Activated naive CD8-positive, alpha-beta T cell treated with anti-CD3 and anti-CD28 coated beads for 36 hours (primary cell): ENCODE results near the gene GNG14. TPM values are rescaled to one million over a fixed set of nuclear protein-coding genes. Genes with fewer than 3 reads are reported as not detected.
"Not testable (repeated sequence)": the region's sequence is repeated elsewhere in the genome, so short reads cannot be mapped to it uniquely, and the experiment has no call there.

ENCODE experiments used
- DNase-seq: peaks from one replicate; pipeline ENCODE4 v3.0.0; 2021
- H3K27ac Mint-ChIP-seq: one replicate; pipeline ENCODE4 v1.8.0; 2022; ENCODE audit warnings: mild to moderate bottlenecking, moderate library complexity, mixed read lengths
- H3K27me3 Mint-ChIP-seq: one replicate; pipeline ENCODE4 v1.8.0; 2022; ENCODE audit warnings: mild to moderate bottlenecking, mixed read lengths
- H3K36me3 Mint-ChIP-seq: one replicate; pipeline ENCODE4 v1.8.0; 2021; ENCODE audit warnings: mild to moderate bottlenecking, mixed read lengths
- H3K4me1 Mint-ChIP-seq: one replicate; pipeline ENCODE4 v1.8.0; 2021; ENCODE audit warnings: mixed read lengths
- H3K4me3 Mint-ChIP-seq: one replicate; pipeline ENCODE4 v1.8.0; 2022; ENCODE audit warnings: mild to moderate bottlenecking, moderate library complexity, mixed read lengths
- H3K9me3 Mint-ChIP-seq: one replicate; pipeline ENCODE4 v1.8.0; 2022; ENCODE audit warnings: mixed read lengths
- total RNA-seq, 2 experiments: library from RNA; stranded (reverse); gene quantifications; one replicate each; pipeline ENCODE4 v1.2.3, GENCODE V29; 2021

The GNG14 gene
- total RNA-seq, 2 experiments from 2014 or later = not detected

GRCh38 chr19:12697425-12697824 is 9.6 kb downstream of the GNG14 start:
- not testable (repeated sequence) for H3K9me3 Mint-ChIP-seq, DNase-seq, H3K27me3 Mint-ChIP-seq, H3K4me1 Mint-ChIP-seq
- Mint-ChIP-seq H3K4me3 (peak overlapping the region; percentile 87), H3K36me3 (peaks cover 16% of the 10 kb centered on the region), H3K27ac (peak overlapping the region; percentile 94)

- Mint-ChIP-seq H3K36me3 (peaks cover 19% of the 10 kb centered on the region), H3K27me3 (no peaks in the 10 kb centered on the region), H3K9me3 (no peaks in the 10 kb centered on the region), H3K4me3 (peak overlapping the region; percentile 30), H3K4me1 (peaks cover 7% of the 10 kb centered on the region), H3K27ac (peak overlapping the region; percentile 6)
- no peak for DNase-seq
Measured at GRCh38 chr19:12698138-12698537, 10.3 kb downstream of the GNG14 start.

DNA sequence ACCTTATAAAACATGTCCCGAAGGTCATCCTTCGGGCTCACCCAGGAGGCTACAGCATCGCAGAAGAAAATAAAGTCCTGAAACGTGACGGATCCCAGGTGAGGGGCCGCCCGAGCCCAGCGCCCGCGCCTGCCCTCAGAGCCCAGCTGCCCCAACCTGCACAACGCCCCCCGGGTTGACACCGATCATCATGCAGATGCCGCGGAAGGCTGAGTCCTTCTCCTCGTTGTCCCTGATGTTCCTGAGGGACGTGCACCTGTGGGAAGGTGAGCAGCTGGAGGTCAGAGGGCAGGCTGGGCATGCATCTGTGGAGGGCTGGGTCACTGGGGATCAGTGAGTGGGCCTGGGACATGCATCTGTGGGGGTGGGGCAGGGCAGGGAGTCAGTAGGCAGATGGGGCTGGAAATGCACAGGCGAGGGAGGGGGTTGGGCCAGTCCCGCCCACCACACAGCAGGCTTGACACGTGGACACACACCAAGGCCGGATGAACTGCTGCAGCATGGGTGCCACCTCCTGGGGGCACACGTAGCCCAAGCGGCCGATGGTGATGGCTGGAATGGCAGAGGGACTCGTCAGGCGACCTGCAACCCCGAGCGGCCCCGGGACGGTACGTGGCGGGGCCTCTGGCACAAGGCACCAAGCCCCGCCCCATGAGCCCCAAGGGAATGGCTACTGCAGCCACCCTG is 13.9 kb downstream of the GNG14 start:
- H3K27me3 Mint-ChIP-seq = no peaks in the 10 kb centered on the region
- H3K36me3 Mint-ChIP-seq = peaks cover 36% of the 10 kb centered on the region
- H3K4me1 Mint-ChIP-seq = peaks cover 2% of the 10 kb centered on the region
- no peak overlapping the region for H3K4me3 Mint-ChIP-seq
- H3K27ac Mint-ChIP-seq = no peak overlapping the region
- DNase-seq = no peak
- H3K9me3 Mint-ChIP-seq = no peaks in the 10 kb centered on the region

DNA sequence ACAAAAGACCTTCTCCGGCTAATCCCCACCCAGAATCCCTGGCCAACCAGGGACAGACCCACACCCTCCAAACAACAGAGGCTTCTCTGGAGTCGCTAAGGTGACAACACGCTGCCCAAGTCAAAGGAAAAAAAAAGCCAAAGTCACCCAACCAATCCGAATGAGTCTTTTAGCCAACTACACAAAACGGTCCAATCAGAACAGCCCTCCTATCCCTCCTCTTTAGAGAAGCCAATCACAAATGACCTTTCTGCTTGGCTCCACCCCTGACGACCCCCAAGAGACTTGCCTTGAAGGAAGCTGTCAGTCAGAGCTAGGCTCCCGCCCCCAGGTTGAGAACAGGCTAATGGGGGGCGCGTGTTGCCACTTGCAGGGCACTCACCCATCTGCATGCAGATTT is 15.2 kb downstream of the GNG14 start:
- Mint-ChIP-seq H3K27ac (peak overlapping the region; percentile 68), H3K4me3 (no peak overlapping the region), H3K36me3 (peaks cover 34% of the 10 kb centered on the region), H3K9me3 (no peaks in the 10 kb centered on the region), H3K4me1 (no peaks in the 10 kb centered on the region), H3K27me3 (no peaks in the 10 kb centered on the region)
- peak; percentile 50 for DNase-seq

DNA sequence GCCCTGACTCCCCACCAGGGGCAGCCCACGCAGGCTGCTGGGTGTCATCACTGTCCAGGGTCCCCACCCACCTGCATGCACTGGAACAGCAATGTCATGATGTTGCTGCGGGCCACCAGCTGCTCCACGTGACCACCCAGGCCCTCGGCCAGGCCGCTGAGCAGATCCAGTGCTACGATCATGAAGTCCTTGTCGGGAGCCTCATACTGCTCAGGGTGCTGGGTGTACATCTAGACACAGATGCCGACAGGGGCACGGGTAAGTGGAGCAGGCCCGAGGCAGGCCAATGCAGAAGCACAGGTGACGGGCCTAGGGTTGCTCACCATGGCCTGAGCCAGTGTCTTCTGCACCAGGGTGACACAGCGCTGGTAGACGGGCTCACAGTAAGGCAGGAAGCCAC is 17.4 kb downstream of the GNG14 start:
- Mint-ChIP-seq H3K4me3 (no peak overlapping the region), H3K9me3 (no peaks in the 10 kb centered on the region), H3K27ac (no peak overlapping the region), H3K4me1 (no peaks in the 10 kb centered on the region), H3K27me3 (no peaks in the 10 kb centered on the region), H3K36me3 (peaks cover 30% of the 10 kb centered on the region)
- DNase-seq = no peak

DNA sequence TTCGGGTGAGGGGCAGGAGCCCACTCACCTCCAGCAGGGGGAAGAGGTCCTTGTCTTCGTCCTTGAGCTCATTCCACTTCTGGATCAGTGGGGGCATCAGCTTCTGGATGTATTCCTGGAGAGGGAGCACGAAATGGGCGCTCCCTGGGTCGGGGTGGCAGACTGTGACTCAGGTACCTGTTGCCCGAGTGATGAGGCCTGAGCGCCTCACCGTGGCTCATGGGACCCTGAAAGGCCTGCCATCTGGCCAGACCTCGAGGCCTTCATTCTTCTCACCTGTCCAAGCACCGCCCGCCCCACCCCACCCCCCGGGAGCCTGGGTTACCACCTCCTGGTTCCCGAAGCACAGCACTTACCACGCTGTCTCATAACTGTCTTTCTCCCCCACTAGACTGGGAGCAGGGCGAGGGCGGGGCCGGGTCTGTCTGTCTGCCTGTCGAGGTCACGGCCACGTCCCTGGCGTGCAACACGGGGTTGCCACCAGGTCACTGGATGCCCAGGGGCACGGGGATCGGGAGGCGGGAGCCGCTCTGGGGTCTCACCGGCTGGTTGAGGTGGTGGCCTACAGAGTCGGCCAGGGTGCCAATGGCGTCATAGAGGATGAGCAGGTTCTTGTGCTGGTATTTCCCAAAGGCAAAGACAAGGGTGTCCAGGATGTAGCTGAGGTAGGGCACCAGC is 18.0 kb downstream of the GNG14 start:
- Mint-ChIP-seq H3K4me3 (no peak overlapping the region), H3K36me3 (peaks cover 34% of the 10 kb centered on the region)
- no peak for DNase-seq

GRCh38 chr19:12706332-12706718 is 18.5 kb downstream of the GNG14 start:
- no peaks in the 10 kb centered on the region for H3K9me3 Mint-ChIP-seq
- H3K4me1 Mint-ChIP-seq = no peaks in the 10 kb centered on the region
- no peaks in the 10 kb centered on the region for H3K27me3 Mint-ChIP-seq
- DNase-seq = no peak
- H3K36me3 Mint-ChIP-seq = peaks cover 34% of the 10 kb centered on the region
- no peak overlapping the region for H3K4me3 Mint-ChIP-seq
- no peak overlapping the region for H3K27ac Mint-ChIP-seq

More for the DNA sequence above, 18.0 kb downstream of the GNG14 start:
- Mint-ChIP-seq H3K27ac (no peak overlapping the region), H3K4me1 (no peaks in the 10 kb centered on the region), H3K27me3 (no peaks in the 10 kb centered on the region), H3K9me3 (no peaks in the 10 kb centered on the region)

DNA sequence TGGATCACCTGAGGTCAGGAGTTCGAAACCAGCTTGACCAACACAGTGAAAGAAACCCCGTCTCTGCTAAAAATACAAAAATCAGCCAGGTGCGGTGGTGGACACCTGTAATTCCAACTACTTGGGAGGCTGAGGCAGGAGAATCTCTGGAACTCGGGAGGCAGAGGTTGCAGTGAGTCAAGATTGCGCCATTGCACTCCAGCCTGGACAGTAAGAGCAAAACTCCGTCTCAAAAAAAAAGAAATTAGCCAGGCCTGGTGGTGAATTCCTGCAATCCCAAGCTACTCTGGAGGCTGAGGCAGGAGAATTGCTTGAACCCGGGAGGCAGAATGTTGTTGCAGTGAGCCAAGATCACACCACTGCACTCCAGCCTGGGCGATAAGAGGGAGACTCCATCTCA is 20.8 kb downstream of the GNG14 start:
- Mint-ChIP-seq H3K4me3 (no peak overlapping the region), H3K27me3 (no peaks in the 10 kb centered on the region), H3K9me3 (no peaks in the 10 kb centered on the region), H3K36me3 (peaks cover 32% of the 10 kb centered on the region), H3K27ac (no peak overlapping the region), H3K4me1 (no peaks in the 10 kb centered on the region)
- DNase-seq = no peak

DNA sequence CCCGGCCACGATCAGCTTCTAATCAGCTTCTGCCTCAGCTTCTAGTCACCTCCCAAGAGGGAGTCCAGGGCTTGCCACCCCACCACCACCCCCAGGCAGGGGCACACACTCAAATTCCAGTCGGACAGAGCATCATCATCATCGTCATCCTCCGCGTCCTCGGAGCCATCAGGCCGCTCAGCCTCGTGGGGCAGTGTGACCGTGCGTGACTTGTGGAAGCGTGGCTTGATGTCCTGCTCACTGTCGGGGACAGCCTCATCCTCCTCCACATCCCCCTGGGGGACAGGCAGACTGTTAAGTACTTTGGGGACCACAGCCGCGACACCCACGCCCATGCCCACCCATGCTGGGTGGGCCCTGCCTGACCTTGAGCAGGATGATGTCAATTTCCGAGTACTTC is 23.4 kb downstream of the GNG14 start:
- DNase-seq = no peak
- Mint-ChIP-seq H3K36me3 (peaks cover 27% of the 10 kb centered on the region), H3K4me3 (no peak overlapping the region), H3K27me3 (no peaks in the 10 kb centered on the region), H3K9me3 (no peaks in the 10 kb centered on the region), H3K4me1 (no peaks in the 10 kb centered on the region), H3K27ac (no peak overlapping the region)

GRCh38 chr19:12712077-12712476 is 24.3 kb downstream of the GNG14 start:
- H3K27me3 Mint-ChIP-seq, H3K9me3 Mint-ChIP-seq, DNase-seq, H3K4me3 Mint-ChIP-seq, H3K4me1 Mint-ChIP-seq, H3K27ac Mint-ChIP-seq: not testable (repeated sequence)
- H3K36me3 Mint-ChIP-seq = peaks cover 26% of the 10 kb centered on the region

DNA sequence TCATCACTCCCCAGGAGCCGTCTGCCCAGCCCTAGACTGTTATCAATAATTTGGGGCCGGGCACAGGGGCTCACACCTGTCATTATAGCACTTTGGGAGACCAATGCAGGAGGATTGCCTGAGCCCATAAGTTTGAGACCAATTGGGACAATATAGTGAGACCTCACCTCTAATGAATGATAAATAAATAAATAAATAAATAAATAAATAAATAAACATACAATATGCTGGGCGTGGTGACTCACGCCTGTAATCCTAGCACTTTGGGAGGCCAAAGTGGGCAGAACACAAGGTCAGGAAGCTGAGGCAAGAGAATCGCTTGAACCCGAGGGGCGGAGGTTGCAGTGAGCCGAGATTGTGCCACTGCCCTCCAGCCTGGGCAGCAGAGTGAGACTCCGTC is 25.5 kb downstream of the GNG14 start:
- H3K9me3 Mint-ChIP-seq, H3K27ac Mint-ChIP-seq, DNase-seq, H3K27me3 Mint-ChIP-seq, H3K4me3 Mint-ChIP-seq, H3K4me1 Mint-ChIP-seq: not testable (repeated sequence)
- peaks cover 28% of the 10 kb centered on the region for H3K36me3 Mint-ChIP-seq

- no peak overlapping the region for H3K27ac Mint-ChIP-seq
Measured at GRCh38 chr19:12715102-12715501, 27.3 kb downstream of the GNG14 start.

DNA sequence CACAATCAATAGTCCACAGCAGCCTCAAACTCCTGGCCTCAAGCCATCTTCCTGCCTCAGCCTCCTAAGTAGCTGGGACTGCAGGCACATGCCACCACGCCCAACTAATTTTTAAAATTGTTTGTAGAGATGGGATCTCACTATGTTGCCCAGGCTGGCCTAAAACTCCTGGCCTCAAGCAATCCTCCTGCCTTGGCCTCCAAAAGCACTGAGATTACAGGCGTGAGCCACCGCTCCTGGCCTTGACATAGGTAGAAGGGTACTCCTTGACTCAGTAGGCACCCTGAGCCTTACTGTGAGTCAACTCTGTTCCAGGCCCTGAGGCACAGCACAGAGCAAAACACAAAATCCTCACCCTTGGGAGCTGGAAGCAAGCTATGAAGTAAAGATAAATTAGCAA is 28.1 kb downstream of the GNG14 start:
- peaks cover 34% of the 10 kb centered on the region for H3K36me3 Mint-ChIP-seq
- no peak overlapping the region for H3K4me3 Mint-ChIP-seq
- H3K27me3 Mint-ChIP-seq = no peaks in the 10 kb centered on the region
- H3K4me1 Mint-ChIP-seq = peaks cover 24% of the 10 kb centered on the region
- DNase-seq = no peak
- H3K27ac Mint-ChIP-seq = no peak overlapping the region
- no peaks in the 10 kb centered on the region for H3K9me3 Mint-ChIP-seq

More at GRCh38 chr19:12715102-12715501, 27.3 kb downstream of the GNG14 start:
- no peak for DNase-seq
- Mint-ChIP-seq H3K4me3 (no peak overlapping the region), H3K27me3 (no peaks in the 10 kb centered on the region), H3K9me3 (no peaks in the 10 kb centered on the region), H3K4me1 (peaks cover 18% of the 10 kb centered on the region), H3K36me3 (peaks cover 34% of the 10 kb centered on the region)

DNA sequence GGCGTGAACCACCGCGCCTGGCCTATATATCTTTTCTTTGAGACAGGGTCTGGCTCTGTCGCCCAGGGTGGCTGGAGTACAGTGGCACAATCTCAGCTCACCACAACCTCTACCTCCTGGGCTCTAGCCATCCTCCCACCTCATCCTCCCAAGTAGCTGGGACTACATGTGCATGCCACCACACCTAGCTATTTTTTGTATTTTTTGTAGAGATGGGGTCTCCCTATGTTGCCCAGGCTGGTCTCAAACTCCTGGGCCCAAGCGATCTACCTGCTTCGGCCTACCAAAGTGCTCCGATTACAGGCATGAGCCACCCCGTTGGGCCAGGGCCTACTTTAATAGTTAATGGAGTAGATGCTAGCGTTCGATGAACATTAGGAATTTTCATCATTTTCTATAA is 32.5 kb downstream of the GNG14 start:
- Mint-ChIP-seq H3K4me1 (peaks cover 34% of the 10 kb centered on the region), H3K36me3 (peaks cover 48% of the 10 kb centered on the region), H3K4me3 (peak overlapping the region; percentile 83), H3K9me3 (no peaks in the 10 kb centered on the region), H3K27ac (peak overlapping the region; percentile 52), H3K27me3 (no peaks in the 10 kb centered on the region)
- DNase-seq = no peak

GRCh38 chr19:12720851-12721655 is 33.3 kb downstream of the GNG14 start:
- peaks cover 46% of the 10 kb centered on the region for H3K36me3 Mint-ChIP-seq
- peaks cover 34% of the 10 kb centered on the region for H3K4me1 Mint-ChIP-seq
- no peaks in the 10 kb centered on the region for H3K27me3 Mint-ChIP-seq
- H3K27ac Mint-ChIP-seq = peak overlapping the region; percentile 87
- DNase-seq = no peak
- no peaks in the 10 kb centered on the region for H3K9me3 Mint-ChIP-seq
- H3K4me3 Mint-ChIP-seq = peak overlapping the region; percentile 89
